NCI-H146 (cell line): ENCODE results near the gene TGM5.

Experiments
- DNase-seq: peaks from one replicate; lab custom pipeline; 2025; lab: John Stamatoyannopoulos, UW

The TGM5 gene

DNA sequence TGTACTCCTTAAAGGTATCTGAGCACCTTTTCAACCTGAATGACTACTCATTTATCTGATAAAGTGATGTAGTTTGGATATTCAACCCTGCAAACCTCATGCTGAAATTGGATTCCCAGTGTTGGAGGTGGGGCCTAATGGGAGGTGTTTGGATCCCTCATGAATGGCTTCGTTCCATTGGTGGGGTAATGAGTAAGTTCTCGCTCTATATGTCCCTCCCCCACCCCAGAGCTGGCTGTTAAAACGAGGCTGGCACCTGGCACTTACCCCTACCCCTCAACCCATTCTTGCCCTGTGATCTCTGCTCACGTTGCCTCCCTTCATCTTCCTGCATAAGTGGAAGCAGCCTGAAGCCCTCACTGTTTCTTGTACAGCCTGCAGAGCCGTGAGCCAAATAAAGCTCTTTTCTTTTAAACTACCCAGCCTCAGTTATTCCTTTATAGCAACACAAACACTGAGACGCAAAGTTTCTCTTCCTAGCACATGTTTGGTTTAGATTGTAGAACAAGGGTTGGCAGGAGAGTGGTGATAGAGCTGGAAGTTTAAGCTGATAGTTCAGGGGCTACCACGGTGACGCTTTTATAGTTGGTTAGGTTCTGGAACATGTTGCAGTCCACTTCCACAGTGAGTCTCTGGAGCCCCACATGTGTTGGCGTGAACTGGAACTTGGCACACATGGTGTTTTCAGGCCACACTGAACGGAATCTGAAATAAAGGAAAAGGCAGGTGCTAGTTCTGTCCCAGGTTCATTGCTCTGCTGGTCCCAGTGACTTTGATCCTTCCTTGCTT is 69.8 kb downstream of the TGM5 start:
- DNase-seq = no peak

DNA sequence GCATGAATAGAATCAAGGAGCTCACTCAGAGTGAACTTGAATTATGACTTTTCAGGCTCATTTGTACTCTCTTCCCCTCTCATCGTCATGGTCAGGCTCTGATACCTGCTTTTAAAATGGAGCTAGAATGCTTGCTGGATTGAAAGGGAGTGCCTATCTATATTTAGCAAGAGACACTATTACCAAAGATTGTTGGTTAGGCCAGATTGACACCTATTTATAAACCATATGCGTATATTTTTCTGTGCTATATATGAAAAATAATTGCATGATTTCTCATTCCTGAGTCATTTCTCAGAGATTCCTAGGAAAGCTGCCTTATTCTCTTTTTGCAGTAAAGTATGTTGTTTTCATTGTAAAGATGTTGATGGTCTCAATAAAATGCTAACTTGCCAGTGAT is 71.9 kb downstream of the TGM5 start:
- no peak for DNase-seq

DNA sequence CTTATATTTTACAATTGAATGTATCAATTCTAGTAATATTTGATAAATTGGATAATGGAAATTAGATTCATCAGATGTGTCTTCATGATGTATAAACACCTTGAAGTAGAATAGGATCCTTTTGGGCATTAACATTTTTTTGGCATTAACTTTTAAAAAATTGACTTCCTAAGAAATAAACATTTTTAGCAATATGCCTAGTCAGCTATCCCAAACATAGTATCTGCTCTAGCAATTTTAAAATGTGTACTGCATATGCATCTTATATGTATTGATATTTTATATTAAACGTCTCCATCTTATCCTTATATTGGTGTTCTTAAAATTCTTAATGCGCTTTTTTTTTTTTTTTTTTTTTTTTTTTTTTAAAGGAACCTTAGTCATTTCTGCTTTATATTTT is 73.0 kb downstream of the TGM5 start:
- DNase-seq = no peak

DNA sequence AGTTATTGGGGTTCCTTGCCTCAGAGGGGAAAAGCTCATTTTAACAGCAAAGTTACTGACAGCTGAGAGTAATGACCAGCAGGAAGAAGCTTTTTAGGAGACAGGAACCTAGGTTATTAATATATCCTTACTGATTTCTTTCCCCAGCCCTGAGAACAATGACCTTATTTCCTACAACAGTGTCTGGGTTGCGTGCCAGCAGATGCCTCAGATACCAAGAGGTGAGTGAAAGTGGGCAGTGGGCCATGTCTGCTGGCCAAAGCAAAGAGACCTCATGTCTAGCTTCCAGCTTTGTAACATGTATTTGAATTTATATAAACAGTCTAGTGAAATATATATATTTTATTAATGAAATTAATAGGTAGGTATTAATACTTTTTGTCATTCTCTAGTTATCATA is 76.5 kb downstream of the TGM5 start:
- no peak for DNase-seq

DNA sequence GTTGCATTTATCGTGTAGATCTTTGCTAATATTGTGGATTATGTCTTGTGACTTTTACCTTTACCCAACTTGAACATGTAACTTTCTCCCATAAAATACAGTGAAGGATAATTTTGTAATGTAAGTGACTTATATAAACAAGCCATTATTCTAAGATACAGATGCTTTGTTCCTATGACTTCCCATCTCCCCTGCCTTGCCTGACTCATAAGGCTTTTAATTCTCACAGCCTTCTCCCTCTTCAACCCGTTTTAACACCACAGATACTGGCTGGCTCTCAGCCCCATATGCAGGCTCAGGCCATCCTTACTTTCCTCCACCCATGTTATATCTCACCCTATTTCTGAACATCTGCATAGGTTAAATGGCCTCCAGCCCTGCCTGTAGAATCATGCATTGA is 77.4 kb downstream of the TGM5 start:
- DNase-seq = no peak

DNA sequence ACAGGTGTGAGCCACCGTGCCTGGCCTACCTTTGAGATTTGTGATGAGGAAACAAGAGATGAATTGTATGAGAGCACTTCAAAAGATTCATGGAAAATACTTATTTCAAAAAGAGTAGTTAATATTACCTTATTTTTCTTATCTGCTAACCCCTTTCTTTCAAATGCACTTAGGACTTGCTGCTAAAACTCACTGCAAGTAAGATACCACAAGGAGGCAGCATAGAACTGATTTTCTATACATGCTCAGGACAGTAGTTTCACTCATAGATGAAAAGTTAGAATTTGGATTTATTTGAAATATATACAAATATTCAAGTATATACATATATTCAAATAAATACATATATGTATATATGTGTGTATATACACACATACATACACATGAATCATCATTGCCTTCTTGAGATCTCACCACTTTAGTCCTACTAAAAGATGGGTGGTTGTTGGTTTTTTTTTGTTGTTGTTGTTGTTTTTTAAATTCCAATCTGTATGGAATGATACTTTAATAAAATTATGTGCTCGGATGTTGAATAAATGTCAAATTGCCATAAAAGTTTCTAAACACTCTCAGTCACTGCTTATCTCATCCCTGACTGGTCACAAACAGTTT is 79.1 kb downstream of the TGM5 start:
- peak; percentile 6 for DNase-seq

DNA sequence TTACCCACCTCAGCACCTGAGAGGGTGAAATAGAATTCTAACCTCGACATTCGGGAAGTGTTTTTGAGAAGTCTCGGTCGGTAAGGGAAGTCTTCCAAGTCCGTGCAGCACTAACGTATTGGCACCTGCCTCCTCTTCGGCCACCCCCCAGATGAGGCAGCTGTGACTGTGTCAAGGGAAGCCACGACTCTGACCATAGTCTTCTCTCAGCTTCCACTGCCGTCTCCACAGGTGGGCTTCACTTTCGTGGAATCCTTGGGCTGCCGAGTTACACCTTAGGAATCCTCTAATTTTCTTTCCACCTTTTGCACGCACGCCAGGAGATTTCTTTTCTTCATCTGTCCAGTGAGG is 80.8 kb downstream of the TGM5 start:
- DNase-seq = no peak

DNA sequence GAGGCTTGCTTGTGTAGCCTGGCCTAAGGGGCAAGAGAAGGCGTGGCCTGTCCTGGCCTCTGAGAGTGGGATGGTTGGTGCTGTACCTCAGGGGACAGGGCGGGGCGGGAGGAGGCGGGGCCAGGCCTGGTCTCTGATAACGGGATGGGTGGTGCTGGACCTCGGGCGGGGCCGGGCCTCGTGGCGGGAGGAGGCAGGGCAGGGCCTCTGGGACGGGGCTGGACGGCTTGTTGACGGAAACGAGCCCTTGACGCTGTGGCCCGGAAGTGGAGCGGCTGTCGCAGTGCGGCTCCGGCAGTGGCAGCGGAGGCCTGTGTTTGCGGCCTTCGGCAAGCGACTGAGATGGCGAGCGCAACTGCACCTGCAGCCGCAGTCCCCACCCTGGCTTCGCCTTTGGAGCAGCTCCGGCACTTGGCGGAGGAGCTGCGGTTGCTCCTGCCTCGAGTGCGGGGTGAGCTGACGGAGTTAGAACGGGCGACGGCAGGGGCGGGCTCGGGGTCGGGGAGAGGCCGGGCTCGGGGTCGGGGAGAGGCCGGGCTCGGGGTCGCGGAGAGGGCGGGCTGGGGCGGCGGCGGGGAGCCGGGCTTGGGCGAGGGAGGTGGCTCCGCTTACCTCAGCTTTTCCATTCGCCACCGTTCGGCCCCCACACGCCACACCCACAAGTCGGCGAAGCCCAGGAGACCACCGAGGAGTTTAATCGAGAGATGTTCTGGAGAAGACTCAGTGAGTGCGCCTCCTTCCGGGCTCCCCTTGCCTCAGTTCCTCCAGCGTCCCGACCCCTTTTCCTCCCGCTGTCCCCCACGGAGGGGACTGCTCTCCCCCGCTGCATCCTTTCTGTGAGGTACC is 81.3 kb downstream of the TGM5 start, which contains the start of gene CCNDBP1:
Gene CCNDBP1, plus strand, starts transcription at position 247 of the 846 bp plus-strand sequence. Its CDS starts 96 bp downstream, at position 343.
- peak; percentile 93 for DNase-seq

DNA sequence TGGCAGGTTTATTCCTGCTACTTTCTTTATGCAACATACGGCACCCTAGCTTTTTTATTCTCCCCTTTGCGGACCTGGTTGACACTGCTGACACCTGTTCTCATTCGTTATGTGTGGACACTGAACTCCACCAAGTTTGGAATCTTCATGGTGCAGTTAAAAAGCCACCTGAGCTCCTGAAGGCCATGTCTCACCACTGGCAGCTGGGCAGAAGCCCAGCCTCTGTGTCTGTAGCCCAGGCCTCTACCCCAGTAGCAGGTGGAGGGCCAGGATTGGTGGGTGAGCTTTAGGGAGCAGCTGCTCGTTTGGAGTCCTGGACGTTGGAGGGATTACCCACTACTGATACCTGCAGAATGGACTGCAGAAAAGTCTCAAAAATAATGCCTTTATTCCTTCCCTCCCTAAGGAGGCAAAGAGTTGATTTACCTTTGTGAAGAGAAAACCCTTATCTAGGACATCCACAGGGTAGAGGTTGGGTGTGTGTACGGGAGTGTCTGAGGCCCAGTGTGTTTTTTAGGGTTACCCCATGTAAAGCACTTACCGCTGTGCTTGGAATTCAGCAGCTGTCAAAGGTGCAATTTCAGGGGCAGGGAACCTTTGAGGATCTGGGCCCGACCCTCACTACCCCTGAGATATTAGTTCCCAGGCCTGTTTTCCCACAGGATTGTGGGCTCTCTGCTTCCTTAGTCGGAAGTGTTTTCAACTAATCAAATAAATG is 82.2 kb downstream of the TGM5 start:
- no peak for DNase-seq

DNA sequence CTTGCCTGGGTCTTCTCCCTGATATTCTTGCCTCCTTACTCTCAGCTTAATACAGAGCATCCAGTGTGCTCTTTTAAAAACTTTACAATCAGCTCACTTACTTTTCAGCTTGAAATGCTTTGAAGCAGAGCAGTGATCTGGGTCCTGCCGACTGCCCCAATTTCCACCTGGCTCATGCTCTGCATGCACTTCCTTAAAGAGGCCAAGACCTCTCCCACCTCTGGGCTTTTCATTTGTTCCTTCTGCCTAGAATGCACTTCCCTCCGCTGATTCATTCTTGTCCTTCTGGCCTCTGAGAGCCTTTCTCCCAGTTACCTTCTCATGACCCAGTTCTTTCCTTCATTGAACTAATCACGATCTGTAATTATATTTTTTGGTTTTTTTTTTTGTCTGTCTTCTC is 83.5 kb downstream of the TGM5 start:
- no peak for DNase-seq
